Measurements from ENCODE around the gene USP48.

Gene USP48

GRCh38 chr1:21752186-21752585 is 30.8 kb downstream of the USP48 start:
- Histone ChIP-seq H3K4me2 (ENCODE audit: low read depth, low read length, poor library complexity, severe bottlenecking) (no peak overlapping the region), H3K79me2 (ENCODE audit: insufficient read depth, low read length) (peaks cover 4% of the 10 kb centered on the region; the same call in 1 of the 2 replicates), H3K36me3 (ENCODE audit: insufficient read depth, low read length) (peaks cover 87% of the 10 kb centered on the region; the same call in 1 of the 2 replicates), H3K9ac (ENCODE audit: low read depth, low read length, poor library complexity, severe bottlenecking) (no peak overlapping the region), H4K20me1 (ENCODE audit: insufficient read depth, low read length, poor library complexity, severe bottlenecking) (peaks cover 4% of the 10 kb centered on the region), H3K4me3 (ENCODE audit: low read length, poor library complexity, severe bottlenecking) (no peak overlapping the region), H3F3A (ENCODE audit: low read depth) (no peaks in the 10 kb centered on the region), H3K4me1 (ENCODE audit: insufficient read depth, low read length, poor library complexity, severe bottlenecking) (no peaks in the 10 kb centered on the region), H2AFZ (ENCODE audit: low read length) (no peak overlapping the region), H3K27me3 (ENCODE audit: insufficient read depth, low read length, poor library complexity, severe bottlenecking) (no peaks in the 10 kb centered on the region), H3K9me3 (ENCODE audit: insufficient read depth, low read depth, low read length) (no peaks in the 10 kb centered on the region), H3K9me2 (replicated peaks; ENCODE audit: low read depth, low read length) (no peaks in the 10 kb centered on the region)
- TF ChIP-seq EZH2phosphoT487 (IDR thresholded peaks at IDR 0.05; ENCODE audit: borderline replicate concordance) = no peak
- TF ChIP-seq CTCF (conservative IDR thresholded peaks at IDR 0.05; ENCODE audit: low read length) = no peak

DNA sequence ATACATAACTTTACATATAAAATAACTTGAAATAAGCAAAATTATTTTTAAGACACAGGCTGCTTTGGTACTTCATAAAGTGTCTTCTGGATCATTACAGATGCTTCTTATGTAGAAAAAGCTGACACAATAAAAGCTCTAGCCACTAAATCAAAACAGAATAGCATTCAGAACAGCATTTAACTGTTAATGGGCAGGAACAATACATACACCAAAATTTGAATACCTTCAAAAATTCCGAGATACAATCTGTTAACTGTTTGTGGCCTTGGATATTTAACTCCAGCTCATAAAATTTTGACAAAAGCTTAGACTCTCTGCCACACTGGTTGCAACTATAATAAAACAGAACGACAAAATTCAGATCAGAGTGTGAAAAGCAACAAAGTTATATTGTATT is 31.7 kb downstream of the USP48 start:
- Histone ChIP-seq H3K79me2 (ENCODE audit: insufficient read depth, low read length) (peaks cover 4% of the 10 kb centered on the region; the same call in 1 of the 2 replicates), H3K4me2 (ENCODE audit: low read depth, low read length, poor library complexity, severe bottlenecking) (no peak overlapping the region), H3F3A (ENCODE audit: low read depth) (no peaks in the 10 kb centered on the region), H3K36me3 (ENCODE audit: insufficient read depth, low read length) (peaks cover 89% of the 10 kb centered on the region; the same call in 1 of the 2 replicates), H3K27me3 (ENCODE audit: insufficient read depth, low read length, poor library complexity, severe bottlenecking) (no peaks in the 10 kb centered on the region), H3K9me3 (ENCODE audit: insufficient read depth, low read depth, low read length) (no peaks in the 10 kb centered on the region), H4K20me1 (ENCODE audit: insufficient read depth, low read length, poor library complexity, severe bottlenecking) (no peaks in the 10 kb centered on the region), H3K9ac (ENCODE audit: low read depth, low read length, poor library complexity, severe bottlenecking) (no peak overlapping the region), H3K4me1 (ENCODE audit: insufficient read depth, low read length, poor library complexity, severe bottlenecking) (no peaks in the 10 kb centered on the region), H2AFZ (ENCODE audit: low read length) (no peak overlapping the region), H3K4me3 (ENCODE audit: low read length, poor library complexity, severe bottlenecking) (no peak overlapping the region), H3K9me2 (replicated peaks; ENCODE audit: low read depth, low read length) (no peaks in the 10 kb centered on the region)
- TF ChIP-seq EZH2phosphoT487 (IDR thresholded peaks at IDR 0.05; ENCODE audit: borderline replicate concordance) = no peak
- no peak for TF ChIP-seq CTCF (conservative IDR thresholded peaks at IDR 0.05; ENCODE audit: low read length)

- TF ChIP-seq CTCF (conservative IDR thresholded peaks at IDR 0.05; ENCODE audit: low read length) (no peak), EZH2phosphoT487 (IDR thresholded peaks at IDR 0.05; ENCODE audit: borderline replicate concordance) (no peak)
- H3K9ac ChIP-seq (ENCODE audit: low read depth, low read length, poor library complexity, severe bottlenecking) = no peak overlapping the region
- no peaks in the 10 kb centered on the region for H4K20me1 ChIP-seq (ENCODE audit: insufficient read depth, low read length, poor library complexity, severe bottlenecking)
- no peaks in the 10 kb centered on the region for H3K27me3 ChIP-seq (ENCODE audit: insufficient read depth, low read length, poor library complexity, severe bottlenecking)
- peaks cover 89% of the 10 kb centered on the region; the same call in 1 of the 2 replicates for H3K36me3 ChIP-seq (ENCODE audit: insufficient read depth, low read length)
- H3K9me2 ChIP-seq (replicated peaks; ENCODE audit: low read depth, low read length) = no peaks in the 10 kb centered on the region
- no peaks in the 10 kb centered on the region for H3K9me3 ChIP-seq (ENCODE audit: insufficient read depth, low read depth, low read length)
- no peak overlapping the region for H3K4me2 ChIP-seq (ENCODE audit: low read depth, low read length, poor library complexity, severe bottlenecking)
- no peaks in the 10 kb centered on the region for H3F3A ChIP-seq (ENCODE audit: low read depth)
- no peak overlapping the region for H2AFZ ChIP-seq (ENCODE audit: low read length)
- peaks cover 4% of the 10 kb centered on the region; the same call in 1 of the 2 replicates for H3K79me2 ChIP-seq (ENCODE audit: insufficient read depth, low read length)
- no peaks in the 10 kb centered on the region for H3K4me1 ChIP-seq (ENCODE audit: insufficient read depth, low read length, poor library complexity, severe bottlenecking)
- no peak overlapping the region for H3K4me3 ChIP-seq (ENCODE audit: low read length, poor library complexity, severe bottlenecking)
Observed at GRCh38 chr1:21750841-21751240, 32.1 kb downstream of the USP48 start.
